Posterior cingulate gyrus (tissue), 11 donors: ENCODE results near the gene CCL20.

Experiments
- DNase-seq, 10 donors: peaks; one replicate each; pipeline versions ENCODE4 v3.0.0 to v3.0.0-alpha.2; 2020 to 2021; ENCODE audit warnings: mixed read lengths in 3 of 10
- intact Hi-C: fragments of 100-400 bp; cut with DNase I; formaldehyde crosslinking; loops from one replicate; pipeline ENCODE4 v1.15.1; 2023

Gene CCL20

GRCh38 chr2:227799202-227799601, 14.4 kb upstream of the CCL20 start:
- intact Hi-C loops, result no loop called here
- no peak for DNase-seq

- DNase-seq, result no peak
- intact Hi-C loops, result no loop called here
Observed at GRCh38 chr2:227802882-227803281, 10.8 kb upstream of the CCL20 start.

GRCh38 chr2:227804975-227805374, 8.7 kb upstream of the CCL20 start:
- DNase-seq, result no peak
- intact Hi-C loops, result no loop called here

GRCh38 chr2:227805578-227805977, 8.1 kb upstream of the CCL20 start:
- peak in 1 of 10 donors; percentile 11 for DNase-seq
- intact Hi-C loops, result no loop called here

GRCh38 chr2:227808936-227809335, 4.7 kb upstream of the CCL20 start:
- intact Hi-C loops, result no loop called here
- no peak for DNase-seq

GRCh38 chr2:227812001-227812400, 1.6 kb upstream of the CCL20 start:
- no peak for DNase-seq
- intact Hi-C loops, result loop anchor here (10.0 kb wide), 1 partner anchor 53 kb away; no protein-coding TSS in a partner anchor

- intact Hi-C loops, result loop anchor here (10.0 kb wide), 1 partner anchor 52 kb away; no protein-coding TSS in a partner anchor
Observed at GRCh38 chr2:227813229-227813561, 447 bp upstream of the CCL20 start.

GRCh38 chr2:227815066-227815465, 1.4 kb downstream of the CCL20 start:
- intact Hi-C loops, result loop anchor here (10.0 kb wide), 1 partner anchor 50 kb away; no protein-coding TSS in a partner anchor
- no peak for DNase-seq

More at GRCh38 chr2:227813229-227813561, 447 bp upstream of the CCL20 start:
- no peak for DNase-seq

GRCh38 chr2:227816507-227817294, 3.1 kb downstream of the CCL20 start:
- DNase-seq, result no peak
- intact Hi-C loops, result loop anchor here (10.0 kb wide), 1 partner anchor 48 kb away; no protein-coding TSS in a partner anchor

GRCh38 chr2:227817336-227817735, 3.7 kb downstream of the CCL20 start:
- DNase-seq, result no peak
- intact Hi-C loops, result loop anchor here (10.0 kb wide), 1 partner anchor 47 kb away; no protein-coding TSS in a partner anchor

GRCh38 chr2:227817850-227818674, 4.4 kb downstream of the CCL20 start:
- intact Hi-C loops, result loop anchor here (10.0 kb wide), 1 partner anchor 47 kb away; no protein-coding TSS in a partner anchor

GRCh38 chr2:227818675-227819397, 5.2 kb downstream of the CCL20 start:
- DNase-seq, result peak in 2 of 10 donors; percentile 4 to 26
- intact Hi-C loops, result loop anchor here (10.0 kb wide), 1 partner anchor 46 kb away; no protein-coding TSS in a partner anchor

More at GRCh38 chr2:227817850-227818674, 4.4 kb downstream of the CCL20 start:
- peak; percentile 25 to 92 (median 64) for DNase-seq

GRCh38 chr2:227819398-227819697, 5.7 kb downstream of the CCL20 start:
- DNase-seq, result no peak
- intact Hi-C loops, result loop anchor here (10.0 kb wide), 1 partner anchor 45 kb away; no protein-coding TSS in a partner anchor

- intact Hi-C loops, result no loop called here
- no peak for DNase-seq
Observed at GRCh38 chr2:227821043-227821942, 7.7 kb downstream of the CCL20 start.

GRCh38 chr2:227822416-227823003, 8.9 kb downstream of the CCL20 start:
- DNase-seq, result no peak
- intact Hi-C loops, result no loop called here

GRCh38 chr2:227823922-227824321, 10.3 kb downstream of the CCL20 start:
- intact Hi-C loops, result no loop called here
- DNase-seq, result no peak

GRCh38 chr2:227824711-227825110, 11.1 kb downstream of the CCL20 start:
- intact Hi-C loops, result no loop called here
- no peak for DNase-seq

GRCh38 chr2:227826019-227826521, 12.4 kb downstream of the CCL20 start:
- intact Hi-C loops, result no loop called here
- peak; percentile 13 to 86 (median 42) for DNase-seq

GRCh38 chr2:227826563-227826962, 12.9 kb downstream of the CCL20 start:
- no peak for DNase-seq
- intact Hi-C loops, result no loop called here
